Measurements from ENCODE around the gene EPC2.
"Not testable (repeated sequence)": the region's sequence is repeated elsewhere in the genome, so short reads cannot be mapped to it uniquely, and the experiment has no call there.

The EPC2 gene

GRCh38 chr2:148674063-148675020 lies 29.8 kb downstream of the EPC2 start:
- no peak overlapping the region for H3K4me3 ChIP-seq (ENCODE audit: low read depth, low read length)
- TF ChIP-seq CTCF (conservative IDR thresholded peaks at IDR 0.05; ENCODE audit: low read depth, low read length) = peak; percentile 62
- peak; percentile 28 for DNase-seq (ENCODE audit: low read depth)

GRCh38 chr2:148675708-148676107 lies 31.2 kb downstream of the EPC2 start:
- TF ChIP-seq CTCF (conservative IDR thresholded peaks at IDR 0.05; ENCODE audit: low read depth, low read length) = no peak
- no peak overlapping the region for H3K4me3 ChIP-seq (ENCODE audit: low read depth, low read length)
- peak; percentile 29 for DNase-seq (ENCODE audit: low read depth)

- DNase-seq (ENCODE audit: low read depth); H3K4me3 ChIP-seq (ENCODE audit: low read depth, low read length): not testable (repeated sequence)
These were observed 34.0 kb downstream of the EPC2 start for GRCh38 chr2:148678302-148679179.

GRCh38 chr2:148680462-148680861 lies 35.9 kb downstream of the EPC2 start:
- H3K4me3 ChIP-seq (ENCODE audit: low read depth, low read length) = no peak overlapping the region
- DNase-seq (ENCODE audit: low read depth) = peak; percentile 19
- no peak for TF ChIP-seq CTCF (conservative IDR thresholded peaks at IDR 0.05; ENCODE audit: low read depth, low read length)

GRCh38 chr2:148681443-148681842 lies 36.9 kb downstream of the EPC2 start:
- no peak for DNase-seq (ENCODE audit: low read depth)
- no peak overlapping the region for H3K4me3 ChIP-seq (ENCODE audit: low read depth, low read length)
- TF ChIP-seq CTCF (conservative IDR thresholded peaks at IDR 0.05; ENCODE audit: low read depth, low read length) = no peak

- DNase-seq (ENCODE audit: low read depth); H3K4me3 ChIP-seq (ENCODE audit: low read depth, low read length): not testable (repeated sequence)
These were observed 37.3 kb downstream of the EPC2 start for GRCh38 chr2:148681862-148682261.

GRCh38 chr2:148684507-148684906 lies 40.0 kb downstream of the EPC2 start:
- DNase-seq (ENCODE audit: low read depth) = no peak
- no peak overlapping the region for H3K4me3 ChIP-seq (ENCODE audit: low read depth, low read length)

More at GRCh38 chr2:148684507-148684906, 40.0 kb downstream of the EPC2 start:
- no peak for TF ChIP-seq CTCF (conservative IDR thresholded peaks at IDR 0.05; ENCODE audit: low read depth, low read length)
